ENCODE data around the gene ALOX5. TPM values are rescaled to one million over a fixed set of nuclear protein-coding genes. Genes with fewer than 3 reads are reported as not detected.

The ALOX5 gene
- total and polyA plus RNA-seq, 3 experiments from 2014 or later: 0.77 to 3.0 (median 0.93) TPM

- Histone ChIP-seq H3K27ac (ENCODE audit: low read depth, low read length) (no peak overlapping the region), H3K27me3 (ENCODE audit: insufficient read depth, low read length, poor library complexity, severe bottlenecking) (no peaks in the 10 kb centered on the region), H3K9me3 (ENCODE audit: low read length) (no peaks in the 10 kb centered on the region), H3K4me3 (ENCODE audit: low read length) (no peak overlapping the region), H3K36me3 (ENCODE audit: insufficient read depth, low read length) (peaks cover 21% of the 10 kb centered on the region), H3K4me1 (ENCODE audit: insufficient read depth, low read length) (no peaks in the 10 kb centered on the region)
- Mint-ChIP-seq H3K27me3 (peaks cover 0 to 4% of the 10 kb centered on the region in 2 donors), H3K9me3 (no peaks in the 10 kb centered on the region), H3K27ac (peak overlapping the region in 1 of 8 donors; percentile 50), H3K4me3 (no peak overlapping the region), H3K36me3 (peaks cover 26 to 69% (median 28%) of the 10 kb centered on the region in 3 donors), H3K4me1 (peaks cover 6 to 13% (median 8%) of the 10 kb centered on the region in 3 donors)
- POLR2A ChIA-PET: no interaction called here
- no peak for DNase-seq
- CTCF ChIA-PET: no interaction called here
Measured at GRCh38 chr10:45457487-45457886, 83.5 kb downstream of the ALOX5 start.

GRCh38 chr10:45460235-45460878 is 86.3 kb downstream of the ALOX5 start:
- Histone ChIP-seq H3K9me3 (ENCODE audit: low read length) (no peaks in the 10 kb centered on the region), H3K27ac (ENCODE audit: low read depth, low read length) (no peak overlapping the region), H3K36me3 (ENCODE audit: insufficient read depth, low read length) (peaks cover 25% of the 10 kb centered on the region), H3K4me1 (ENCODE audit: insufficient read depth, low read length) (peaks cover 9% of the 10 kb centered on the region), H3K4me3 (ENCODE audit: low read length) (no peak overlapping the region), H3K27me3 (ENCODE audit: insufficient read depth, low read length, poor library complexity, severe bottlenecking) (no peaks in the 10 kb centered on the region)
- Mint-ChIP-seq H3K4me1 (peaks cover 7 to 12% (median 9%) of the 10 kb centered on the region in 3 donors), H3K27ac (peak overlapping the region in 2 of 8 donors; percentile 4 to 13), H3K27me3 (peaks cover 0 to 2% of the 10 kb centered on the region in 2 donors), H3K9me3 (no peaks in the 10 kb centered on the region), H3K36me3 (peaks cover 26 to 77% (median 26%) of the 10 kb centered on the region in 3 donors), H3K4me3 (no peak overlapping the region)
- CTCF ChIA-PET: no interaction called here
- POLR2A ChIA-PET: no interaction called here
- no peak for DNase-seq

- H3K36me3 Mint-ChIP-seq: peaks cover 21 to 71% (median 26%) of the 10 kb centered on the region in 3 donors
- H3K27ac Mint-ChIP-seq: peak overlapping the region in 1 of 8 donors; percentile 70
- no peak overlapping the region for H3K4me3 ChIP-seq (ENCODE audit: low read length)
- no peaks in the 10 kb centered on the region for H3K27me3 Mint-ChIP-seq
- no peaks in the 10 kb centered on the region for H3K27me3 ChIP-seq (ENCODE audit: insufficient read depth, low read length, poor library complexity, severe bottlenecking)
- DNase-seq: no peak
- CTCF ChIA-PET: no interaction called here
- H3K36me3 ChIP-seq (ENCODE audit: insufficient read depth, low read length): peaks cover 25% of the 10 kb centered on the region
- H3K9me3 ChIP-seq (ENCODE audit: low read length): no peaks in the 10 kb centered on the region
- H3K27ac ChIP-seq (ENCODE audit: low read depth, low read length): no peak overlapping the region
- H3K4me1 Mint-ChIP-seq: peaks cover 7 to 14% (median 13%) of the 10 kb centered on the region in 3 donors
- POLR2A ChIA-PET: no interaction called here
- no peaks in the 10 kb centered on the region for H3K9me3 Mint-ChIP-seq
- H3K4me3 Mint-ChIP-seq: no peak overlapping the region
- peaks cover 12% of the 10 kb centered on the region for H3K4me1 ChIP-seq (ENCODE audit: insufficient read depth, low read length)
Measured at GRCh38 chr10:45461034-45461433, 87.0 kb downstream of the ALOX5 start.

- no peaks in the 10 kb centered on the region for H3K9me3 Mint-ChIP-seq
- H3K27ac ChIP-seq (ENCODE audit: low read depth, low read length): no peak overlapping the region
Measured at GRCh38 chr10:45463244-45464116, 89.5 kb downstream of the ALOX5 start.

DNA sequence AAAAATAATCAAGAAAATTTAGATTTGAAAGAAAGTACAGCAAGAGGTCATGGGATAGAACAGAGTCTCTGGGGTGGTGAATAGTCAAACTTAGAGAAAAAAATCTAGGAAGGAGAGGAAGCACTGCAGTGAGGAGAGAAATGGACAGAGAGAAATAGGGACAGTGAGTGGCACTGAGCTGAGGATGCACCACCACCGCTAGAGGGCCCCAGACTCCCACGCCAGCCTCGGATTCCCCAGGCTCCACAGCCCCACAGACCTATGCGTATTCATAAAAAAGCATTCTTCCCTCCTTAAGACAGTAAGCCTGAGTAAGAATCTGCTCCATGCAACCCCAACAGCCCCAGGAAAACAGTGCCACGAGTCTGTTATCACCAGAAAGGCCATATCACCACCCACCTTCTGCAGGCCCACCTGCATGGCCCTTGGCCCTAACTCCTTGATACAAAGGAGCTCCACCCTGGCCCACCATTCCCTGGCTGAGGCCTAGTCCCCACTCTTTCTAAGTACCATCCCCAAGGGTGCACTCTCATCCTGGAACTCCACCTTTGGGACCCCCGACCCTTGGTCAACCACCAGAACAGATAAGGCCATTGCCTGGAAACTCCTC is 91.0 kb downstream of the ALOX5 start:
- Mint-ChIP-seq H3K4me1 (peaks cover 18 to 30% (median 26%) of the 10 kb centered on the region in 3 donors), H3K27ac (peak overlapping the region in 4 of 8 donors; percentile 5 to 84 (median 62)), H3K4me3 (peak overlapping the region in 1 of 7 donors; percentile 1), H3K36me3 (peaks cover 5 to 32% (median 9%) of the 10 kb centered on the region in 3 donors), H3K9me3 (no peaks in the 10 kb centered on the region), H3K27me3 (no peaks in the 10 kb centered on the region)
- CTCF ChIA-PET: interaction anchor here (0.7 to 2.0 kb wide), 12 partner anchors 9 to 214 kb away, joined by 3 to 10 read pairs (median 3); partner anchors contain the start of gene ZFAND4
- H3K4me3 ChIP-seq (ENCODE audit: low read length): no peak overlapping the region
- H3K27me3 ChIP-seq (ENCODE audit: insufficient read depth, low read length, poor library complexity, severe bottlenecking): no peaks in the 10 kb centered on the region
- H3K27ac ChIP-seq (ENCODE audit: low read depth, low read length): no peak overlapping the region
- DNase-seq: peak; percentile 53 to 80 (median 61)
- no peaks in the 10 kb centered on the region for H3K9me3 ChIP-seq (ENCODE audit: low read length)
- peaks cover 16% of the 10 kb centered on the region for H3K4me1 ChIP-seq (ENCODE audit: insufficient read depth, low read length)
- H3K36me3 ChIP-seq (ENCODE audit: insufficient read depth, low read length): peaks cover 10% of the 10 kb centered on the region
- POLR2A ChIA-PET: interaction anchor here (0.5 kb wide), 1 partner anchor 123 kb away, joined by 3 read pairs; no protein-coding TSS in a partner anchor

More at GRCh38 chr10:45463244-45464116, 89.5 kb downstream of the ALOX5 start:
- H3K27me3 Mint-ChIP-seq: no peaks in the 10 kb centered on the region
- POLR2A ChIA-PET: no interaction called here
- no peak overlapping the region for H3K4me3 Mint-ChIP-seq
- no peak for DNase-seq
- H3K4me1 ChIP-seq (ENCODE audit: insufficient read depth, low read length): peaks cover 12% of the 10 kb centered on the region
- peaks cover 12 to 48% (median 20%) of the 10 kb centered on the region in 3 donors for H3K36me3 Mint-ChIP-seq
- H3K27ac Mint-ChIP-seq: peak overlapping the region in 1 of 8 donors; percentile 87
- H3K9me3 ChIP-seq (ENCODE audit: low read length): no peaks in the 10 kb centered on the region
- H3K36me3 ChIP-seq (ENCODE audit: insufficient read depth, low read length): peaks cover 20% of the 10 kb centered on the region
- H3K4me1 Mint-ChIP-seq: peaks cover 9 to 21% (median 16%) of the 10 kb centered on the region in 3 donors
- CTCF ChIA-PET: interaction anchor here (1.4 to 2.0 kb wide), 3 partner anchors 43 to 209 kb away, joined by 3 to 10 read pairs (median 5); partner anchors contain the start of gene ZFAND4
- no peaks in the 10 kb centered on the region for H3K27me3 ChIP-seq (ENCODE audit: insufficient read depth, low read length, poor library complexity, severe bottlenecking)
- H3K4me3 ChIP-seq (ENCODE audit: low read length): no peak overlapping the region

DNA sequence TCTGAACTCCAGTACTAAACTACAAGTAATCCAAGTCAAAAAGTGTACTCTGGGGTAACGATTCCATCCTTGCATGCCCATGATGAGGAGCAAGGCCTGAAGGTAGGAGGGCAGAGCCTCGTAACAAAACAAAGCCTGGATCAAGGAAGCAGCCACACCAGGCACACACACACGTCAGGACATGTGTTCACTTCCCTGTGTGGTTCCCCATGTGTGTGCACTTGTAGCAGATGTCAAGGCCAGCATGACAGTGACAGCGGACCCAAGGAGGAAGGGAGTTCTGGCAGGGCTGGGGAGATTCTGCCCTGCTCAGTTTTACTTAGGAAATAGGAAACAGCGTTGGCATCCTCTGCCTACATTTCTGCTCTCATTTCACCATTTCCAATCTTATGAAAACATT is 92.8 kb downstream of the ALOX5 start:
- Histone ChIP-seq H3K27ac (ENCODE audit: low read depth, low read length) (no peak overlapping the region), H3K9me3 (ENCODE audit: low read length) (no peaks in the 10 kb centered on the region), H3K27me3 (ENCODE audit: insufficient read depth, low read length, poor library complexity, severe bottlenecking) (no peaks in the 10 kb centered on the region), H3K36me3 (ENCODE audit: insufficient read depth, low read length) (peaks cover 4% of the 10 kb centered on the region), H3K4me1 (ENCODE audit: insufficient read depth, low read length) (peaks cover 30% of the 10 kb centered on the region), H3K4me3 (ENCODE audit: low read length) (no peak overlapping the region)
- no peaks in the 10 kb centered on the region for H3K9me3 Mint-ChIP-seq
- H3K4me1 Mint-ChIP-seq: peaks cover 29 to 45% (median 42%) of the 10 kb centered on the region in 3 donors
- POLR2A ChIA-PET: no interaction called here
- DNase-seq: no peak
- peak overlapping the region in 4 of 8 donors; percentile 12 to 47 (median 28) for H3K27ac Mint-ChIP-seq
- no peak overlapping the region for H3K4me3 Mint-ChIP-seq
- H3K27me3 Mint-ChIP-seq: no peaks in the 10 kb centered on the region
- CTCF ChIA-PET: interaction anchor here (1.0 kb wide), 1 partner anchor 205 kb away, joined by 3 read pairs; the partner anchor contains the start of gene ZFAND4
- peaks cover 0 to 17% (median 5%) of the 10 kb centered on the region in 3 donors for H3K36me3 Mint-ChIP-seq

DNA sequence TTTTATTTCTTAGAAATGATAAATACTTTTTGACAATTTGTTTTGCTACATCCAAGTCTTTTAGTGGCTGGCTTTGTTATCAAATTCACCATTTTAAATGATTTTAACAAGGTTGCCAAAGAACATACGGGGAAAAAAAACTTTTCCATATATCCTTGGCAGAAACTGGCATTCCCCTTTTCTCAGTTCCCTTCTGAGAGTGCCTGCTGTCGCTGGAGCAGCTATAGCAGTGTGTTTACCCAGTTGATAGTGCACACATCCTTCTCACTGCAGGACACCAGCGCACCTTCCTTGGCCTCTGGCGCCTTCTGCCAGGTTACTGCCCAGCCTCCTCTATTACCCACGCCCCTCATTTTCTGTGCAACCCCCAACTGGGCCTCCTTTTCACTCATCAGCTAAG is 94.1 kb downstream of the ALOX5 start:
- H3K4me3 ChIP-seq (ENCODE audit: low read length): no peak overlapping the region
- ChIA-PET CTCF (no interaction called here), POLR2A (no interaction called here)
- peaks cover 30% of the 10 kb centered on the region for H3K4me1 ChIP-seq (ENCODE audit: insufficient read depth, low read length)
- H3K27ac Mint-ChIP-seq: peak overlapping the region in 1 of 8 donors; percentile 48
- H3K36me3 ChIP-seq (ENCODE audit: insufficient read depth, low read length): peaks cover under 1% of the 10 kb centered on the region
- no peaks in the 10 kb centered on the region for H3K27me3 Mint-ChIP-seq
- H3K4me3 Mint-ChIP-seq: no peak overlapping the region
- H3K27ac ChIP-seq (ENCODE audit: low read depth, low read length): no peak overlapping the region
- DNase-seq: no peak
- no peaks in the 10 kb centered on the region for H3K9me3 Mint-ChIP-seq
- no peaks in the 10 kb centered on the region for H3K27me3 ChIP-seq (ENCODE audit: insufficient read depth, low read length, poor library complexity, severe bottlenecking)
- H3K36me3 Mint-ChIP-seq: peaks cover 0 to 9% (median 0%) of the 10 kb centered on the region in 3 donors
- H3K4me1 Mint-ChIP-seq: peaks cover 34 to 51% (median 50%) of the 10 kb centered on the region in 3 donors
- H3K9me3 ChIP-seq (ENCODE audit: low read length): no peaks in the 10 kb centered on the region
